NCI-H1694 (cell line): ENCODE measurements around the gene ARID5B.
A peak's percentile ranks its signal among the peaks of the same experiment; 100 is the strongest.

Experiments used
- DNase-seq: peaks from one replicate; lab custom pipeline; 2025; lab: John Stamatoyannopoulos, UW

ARID5B gene

GRCh38 chr10:62036186-62037081 is 134.9 kb downstream of the ARID5B start:
- peak; percentile 11 for DNase-seq

- DNase-seq: no peak
Observed at GRCh38 chr10:62037166-62037831, 135.8 kb downstream of the ARID5B start.

- DNase-seq: no peak
Observed at GRCh38 chr10:62037890-62038608, 136.6 kb downstream of the ARID5B start.

- DNase-seq: peak; percentile 59
Observed at GRCh38 chr10:62038609-62039190, 137.2 kb downstream of the ARID5B start.

GRCh38 chr10:62039954-62040353 is 138.5 kb downstream of the ARID5B start:
- no peak for DNase-seq

GRCh38 chr10:62040881-62041280 is 139.4 kb downstream of the ARID5B start:
- DNase-seq: no peak

- no peak for DNase-seq
Observed at GRCh38 chr10:62043421-62044021, 142.0 kb downstream of the ARID5B start.

GRCh38 chr10:62044566-62044965 is 143.1 kb downstream of the ARID5B start:
- no peak for DNase-seq

- DNase-seq: no peak
Observed at GRCh38 chr10:62045765-62046521, 144.4 kb downstream of the ARID5B start.

- DNase-seq: no peak
Observed at GRCh38 chr10:62046522-62047227, 145.2 kb downstream of the ARID5B start.

- no peak for DNase-seq
Observed at GRCh38 chr10:62047228-62047892, 145.9 kb downstream of the ARID5B start.

- no peak for DNase-seq
Observed at GRCh38 chr10:62047960-62048383, 146.5 kb downstream of the ARID5B start.

GRCh38 chr10:62048470-62048869 is 147.0 kb downstream of the ARID5B start:
- no peak for DNase-seq

GRCh38 chr10:62048919-62049623 is 147.6 kb downstream of the ARID5B start:
- no peak for DNase-seq

- DNase-seq: no peak
Observed at GRCh38 chr10:62049624-62050345, 148.3 kb downstream of the ARID5B start.

GRCh38 chr10:62050346-62050892 is 148.9 kb downstream of the ARID5B start:
- no peak for DNase-seq

GRCh38 chr10:62050893-62051433 is 149.5 kb downstream of the ARID5B start:
- no peak for DNase-seq

- DNase-seq: no peak
Observed at GRCh38 chr10:62052276-62052675, 150.8 kb downstream of the ARID5B start.
